Ishikawa (cell line): ENCODE results near the gene ARGLU1.

ENCODE experiments used
- CEBPB ChIP-seq: IDR thresholded peaks from 2 replicates; pipeline ENCODE4 v1.6.1; 2012
- CREB1 ChIP-seq: IDR thresholded peaks from 2 replicates; pipeline ENCODE4 v1.6.1; 2012; ENCODE audit warnings: low read depth
- EGR1 ChIP-seq: IDR thresholded peaks from 2 replicates; pipeline ENCODE4 v1.6.1; 2012
- EP300 ChIP-seq: IDR thresholded peaks from 2 replicates; pipeline ENCODE4 v1.6.1; 2012; ENCODE audit warnings: borderline replicate concordance
- FOXM1 ChIP-seq: IDR thresholded peaks from 2 replicates; pipeline ENCODE4 v1.6.1; 2012; ENCODE audit warnings: low read depth, borderline replicate concordance
- NFIC ChIP-seq: IDR thresholded peaks from 2 replicates; pipeline ENCODE4 v1.6.1; 2012
- RAD21 ChIP-seq: IDR thresholded peaks from 2 replicates; pipeline ENCODE4 v1.6.1; 2012; ENCODE audit warnings: low read depth
- REST ChIP-seq: IDR thresholded peaks from 2 replicates; pipeline ENCODE4 v1.6.1; 2012; ENCODE audit warnings: low read depth, mild to moderate bottlenecking
- TAF1 ChIP-seq: IDR thresholded peaks from 2 replicates; pipeline ENCODE4 v1.6.1; 2012; ENCODE audit warnings: low read depth, mild to moderate bottlenecking
- TCF12 ChIP-seq: IDR thresholded peaks from 2 replicates; pipeline ENCODE4 v1.6.1; 2012; ENCODE audit warnings: low read depth
- TEAD4 ChIP-seq: IDR thresholded peaks from 2 replicates; pipeline ENCODE4 v1.6.1; 2012
- YY1 ChIP-seq: IDR thresholded peaks from 2 replicates; pipeline ENCODE4 v1.6.1; 2012; ENCODE audit warnings: low read depth
- ZBTB7A ChIP-seq: IDR thresholded peaks from 2 replicates; pipeline ENCODE4 v1.6.1; 2012; ENCODE audit warnings: low read depth
- TF ChIP-seq, protein P1 (sequence below): IDR thresholded peaks from 2 replicates; pipeline ENCODE4 v1.6.1; 2012
- TF ChIP-seq, protein P2 (sequence below): IDR thresholded peaks from 2 replicates; pipeline ENCODE4 v1.6.1; 2012

Gene ARGLU1

GRCh38 chr13:106518512-106518911 lies 49.4 kb downstream of the ARGLU1 start:
- no peak for TF ChIP-seq ZBTB7A
- no peak for TF ChIP-seq NFIC
- no peak for TF ChIP-seq RAD21

DNA sequence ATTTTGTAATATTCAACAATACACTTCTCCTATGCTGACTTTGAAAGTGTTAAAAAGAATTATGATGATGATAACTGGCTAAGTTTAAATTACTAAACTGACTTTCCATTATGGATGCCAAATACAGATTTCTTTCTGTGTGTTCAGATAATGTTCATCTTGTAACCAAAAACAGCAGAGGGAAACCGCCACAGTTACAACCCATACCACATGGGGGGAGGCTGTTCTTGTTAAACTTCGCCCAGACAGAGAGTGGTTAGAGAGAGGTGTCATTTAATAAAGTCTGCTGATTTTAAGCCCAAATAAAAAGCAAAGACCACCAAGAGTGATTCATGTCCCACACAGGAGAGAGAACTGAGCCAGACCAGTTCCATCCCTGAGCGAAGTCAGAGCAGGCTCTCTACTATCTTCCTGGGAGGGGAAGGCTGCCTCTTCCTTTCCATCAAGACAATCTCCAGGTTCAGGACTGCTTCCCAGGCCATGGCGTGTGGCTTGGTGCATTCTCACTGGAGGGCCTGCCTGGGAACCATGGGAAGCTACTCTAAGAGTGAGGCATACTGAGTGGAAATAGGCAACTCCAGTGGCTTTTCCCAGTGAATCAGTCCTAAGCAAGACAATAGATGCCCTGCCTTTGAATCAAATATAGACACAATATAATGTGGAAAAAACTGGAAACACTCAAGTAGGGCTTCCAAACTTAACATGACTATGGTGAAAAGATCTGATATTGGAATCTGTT lies 50.7 kb downstream of the ARGLU1 start:
- TF ChIP-seq EP300 (no peak), REST (no peak), TCF12 (no peak), YY1 (no peak), RAD21 (no peak), FOXM1 (no peak), EGR1 (no peak), NFIC (no peak), TAF1 (no peak), TEAD4 (no peak), ZBTB7A (no peak), CEBPB (no peak), CREB1 (no peak)
- TF ChIP-seq, protein P1, sequence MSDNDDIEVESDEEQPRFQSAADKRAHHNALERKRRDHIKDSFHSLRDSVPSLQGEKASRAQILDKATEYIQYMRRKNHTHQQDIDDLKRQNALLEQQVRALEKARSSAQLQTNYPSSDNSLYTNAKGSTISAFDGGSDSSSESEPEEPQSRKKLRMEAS = no peak
- TF ChIP-seq, protein P2, sequence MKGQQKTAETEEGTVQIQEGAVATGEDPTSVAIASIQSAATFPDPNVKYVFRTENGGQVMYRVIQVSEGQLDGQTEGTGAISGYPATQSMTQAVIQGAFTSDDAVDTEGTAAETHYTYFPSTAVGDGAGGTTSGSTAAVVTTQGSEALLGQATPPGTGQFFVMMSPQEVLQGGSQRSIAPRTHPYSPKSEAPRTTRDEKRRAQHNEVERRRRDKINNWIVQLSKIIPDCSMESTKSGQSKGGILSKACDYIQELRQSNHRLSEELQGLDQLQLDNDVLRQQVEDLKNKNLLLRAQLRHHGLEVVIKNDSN = no peak

- TF ChIP-seq TEAD4 (no peak), EP300 (no peak), TCF12 (no peak), REST (no peak), TAF1 (no peak), ZBTB7A (no peak)
- TF ChIP-seq, protein P1 = no peak
Observed at GRCh38 chr13:106515635-106516254, 52.2 kb downstream of the ARGLU1 start.

GRCh38 chr13:106514928-106515634 lies 52.9 kb downstream of the ARGLU1 start:
- TF ChIP-seq YY1 (no peak), ZBTB7A (no peak), NFIC (no peak), TCF12 (no peak), CREB1 (no peak), EP300 (no peak), TAF1 (no peak), RAD21 (no peak), EGR1 (no peak), TEAD4 (no peak), FOXM1 (no peak), REST (no peak), CEBPB (no peak)
- TF ChIP-seq, protein P2 = no peak
- TF ChIP-seq, protein P1 = no peak
